C4-2B (cell line): ENCODE measurements around the gene POTEG.
"Not testable (repeated sequence)": the region's sequence is repeated elsewhere in the genome, so short reads cannot be mapped to it uniquely, and the experiment has no call there.

Experiments used
- H3K27ac ChIP-seq: fragments of 450-650 bp; 2 replicates; pipeline ENCODE4 v1.5.1; 2017

POTEG gene

GRCh38 chr14:19374451-19374903 lies 59.7 kb downstream of the POTEG start:
- not testable (repeated sequence) for H3K27ac ChIP-seq

- not testable (repeated sequence) for H3K27ac ChIP-seq
These were observed 61.2 kb downstream of the POTEG start for GRCh38 chr14:19372813-19373500.

- H3K27ac ChIP-seq = not testable (repeated sequence)
These were observed 62.4 kb downstream of the POTEG start for GRCh38 chr14:19371767-19372166.

- H3K27ac ChIP-seq = not testable (repeated sequence)
These were observed 71.3 kb downstream of the POTEG start for GRCh38 chr14:19362803-19363202.

- not testable (repeated sequence) for H3K27ac ChIP-seq
These were observed 71.8 kb downstream of the POTEG start for GRCh38 chr14:19362323-19362722.

GRCh38 chr14:19361636-19362253 lies 72.4 kb downstream of the POTEG start:
- not testable (repeated sequence) for H3K27ac ChIP-seq

GRCh38 chr14:19360937-19361635 lies 73.1 kb downstream of the POTEG start:
- H3K27ac ChIP-seq = not testable (repeated sequence)
